ENCODE measurements around the gene SYT17.

- TF ChIP-seq CTCF (IDR thresholded peaks at IDR 0.05) (no peak), POLR2A (IDR thresholded peaks at IDR 0.05) (no peak)
Measured at GRCh38 chr16:19170043-19170655, 2.1 kb downstream of the SYT17 start.
